CD14-positive monocyte (primary cell): ENCODE data around the gene CBX5. TPM values are rescaled to one million over a fixed set of nuclear protein-coding genes. Genes with fewer than 3 reads are reported as not detected.

ENCODE experiments used
- DNase-seq, 3 donors: peaks; one replicate each; pipeline ENCODE4 v3.0.0-alpha.2; 2011 to 2022
- H2AFZ ChIP-seq: 2 replicates; pipeline ENCODE4 v1.6.0; 2012; ENCODE audit warnings: mild to moderate bottlenecking, low read depth, low read length, inconsistent platforms; ENCODE audit not compliant: insufficient read depth, poor library complexity, severe bottlenecking
- H3K27ac ChIP-seq, 2 donors: 1 replicate in 1 of 2; 2 replicates in 1 of 2; pipeline ENCODE4 v1.5.1; 2012 to 2013; ENCODE audit warnings: low read length in 2 of 2, control low read depth in 1 of 2, inconsistent platforms in 1 of 2, low read depth in 1 of 2, mild to moderate bottlenecking in 1 of 2
- H3K27me3 ChIP-seq, 2 donors: one replicate each; pipeline versions ENCODE4 v1.6.0 to v1.6.1; 2011 to 2013; ENCODE audit warnings: low read length in 2 of 2; ENCODE audit not compliant: control insufficient read depth in 2 of 2, insufficient read depth in 2 of 2
- H3K36me3 ChIP-seq, 2 donors: replicated peaks in 1 of 2; 1 replicate in 1 of 2; 2 replicates in 1 of 2; pipeline versions ENCODE4 v1.5.1 to v1.6.1; 2012 to 2013; ENCODE audit warnings: low read length in 2 of 2, control low read depth in 1 of 2, inconsistent platforms in 1 of 2, mild to moderate bottlenecking in 1 of 2; ENCODE audit not compliant: insufficient read depth in 2 of 2, control insufficient read depth in 1 of 2
- H3K4me1 ChIP-seq, 2 donors: 1 replicate in 1 of 2; 2 replicates in 1 of 2; pipeline versions ENCODE4 v1.5.1 to v1.6.1; 2012 to 2013; ENCODE audit warnings: low read length in 2 of 2, control low read depth in 1 of 2, inconsistent platforms in 1 of 2, mild to moderate bottlenecking in 1 of 2, moderate library complexity in 1 of 2; ENCODE audit not compliant: insufficient read depth in 2 of 2, control insufficient read depth in 1 of 2
- H3K4me2 ChIP-seq: replicated peaks from 2 replicates; pipeline ENCODE3; 2012; ENCODE audit warnings: low read length, moderate library complexity, mild to moderate bottlenecking; ENCODE audit not compliant: poor library complexity, severe bottlenecking; ENCODE audit errors: extremely low read depth
- H3K4me3 ChIP-seq, 3 experiments: fragments of 200-600 bp in 1 of 3; sonication (generic) in 1 of 3; replicated peaks in 1 of 3; 1 replicate in 2 of 3; 2 replicates in 1 of 3; pipeline ENCODE4 v1.5.1; 2011 to 2013; ENCODE audit warnings: low read length in 3 of 3, mild to moderate bottlenecking in 3 of 3, control low read depth in 2 of 3, low read depth in 2 of 3, inconsistent platforms in 1 of 3, moderate library complexity in 1 of 3
- H3K79me2 ChIP-seq: 2 replicates; pipeline ENCODE4 v1.6.0; 2012; ENCODE audit warnings: mild to moderate bottlenecking, control low read depth, inconsistent platforms, low read length, moderate library complexity; ENCODE audit not compliant: insufficient read depth
- H3K9ac ChIP-seq: 2 replicates; pipeline ENCODE4 v1.6.0; 2017; ENCODE audit warnings: low read length, mild to moderate bottlenecking; ENCODE audit not compliant: insufficient read depth, poor library complexity, severe bottlenecking
- H3K9me3 ChIP-seq, 2 donors: replicated peaks in 1 of 2; 1 replicate in 1 of 2; 2 replicates in 1 of 2; pipeline versions ENCODE4 v1.5.1 to v1.6.1; 2012 to 2013; ENCODE audit warnings: low read length in 2 of 2, control low read depth in 1 of 2; ENCODE audit not compliant: control insufficient read depth in 1 of 2, insufficient read depth in 1 of 2
- H4K20me1 ChIP-seq: 2 replicates; pipeline ENCODE4 v1.6.0; 2012; ENCODE audit warnings: mild to moderate bottlenecking, low read length, control low read depth, moderate library complexity; ENCODE audit not compliant: insufficient read depth
- H3K27ac Mint-ChIP-seq, 7 donors: one replicate each; pipeline ENCODE4 v1.8.0; 2020; ENCODE audit warnings: mild to moderate bottlenecking in 7 of 7, mixed read lengths in 7 of 7, moderate library complexity in 6 of 7, inconsistent platforms in 2 of 7
- H3K27me3 Mint-ChIP-seq, 3 donors: one replicate each; pipeline ENCODE4 v1.8.0; 2021 to 2022; ENCODE audit warnings: low read depth in 3 of 3, mild to moderate bottlenecking in 3 of 3, mixed read lengths in 3 of 3, moderate library complexity in 3 of 3, inconsistent platforms in 1 of 3
- H3K36me3 Mint-ChIP-seq, 2 donors: one replicate each; pipeline ENCODE4 v1.8.0; 2020; ENCODE audit warnings: mixed read lengths in 2 of 2, inconsistent platforms in 1 of 2, mild to moderate bottlenecking in 1 of 2
- H3K4me1 Mint-ChIP-seq: one replicate; pipeline ENCODE4 v1.8.0; 2020; ENCODE audit warnings: mild to moderate bottlenecking, mixed read lengths
- H3K4me3 Mint-ChIP-seq, 2 donors: one replicate each; pipeline ENCODE4 v1.8.0; 2020; ENCODE audit warnings: mild to moderate bottlenecking in 2 of 2, mixed read lengths in 2 of 2, moderate library complexity in 1 of 2
- H3K9me3 Mint-ChIP-seq, 7 donors: one replicate each; pipeline ENCODE4 v1.8.0; 2020 to 2022; ENCODE audit warnings: mixed read lengths in 7 of 7, mild to moderate bottlenecking in 6 of 7, moderate library complexity in 6 of 7, inconsistent platforms in 2 of 7
- WGBS: methylation state at CpG from one replicate; pipeline ENCODE4 v1.1.5; 2013; ENCODE audit warnings: missing lambda C conversion rate; ENCODE audit not compliant: insufficient coverage; 5-methylcytosine and 5-hydroxymethylcytosine counted together
- intact Hi-C, 2 donors: fragments of 100-400 bp; cut with micrococcal nuclease; formaldehyde crosslinking; loops; one replicate each; pipeline versions ENCODE4 v1.15.0 to v1.15.1; 2023
- polyA plus RNA-seq, 3 donors: library from polyadenylated mRNA; depleted of rRNA in 1 of 3; unstranded in 2 of 3; stranded (reverse) in 1 of 3; fragments of 300-500 nt in 2 of 3; fragments of >200 nt in 1 of 3; fragmentation: Illumina TruSeq in 2 of 3; gene quantifications; 1 replicate in 2 of 3; 2 replicates in 1 of 3; pipeline ENCODE4 v1.2.3, GENCODE V29; 2012 to 2021
- TF ChIP-seq, protein P1 (sequence below): fragments of 200-600 bp; IDR thresholded peaks from one replicate; pipeline ENCODE4 v1.8.0; 2022; ENCODE audit warnings: antibody characterized with exemption, mild to moderate bottlenecking

CBX5 gene
- polyA plus RNA-seq, 3 donors: 2.9 to 5.4 (median 4.8) TPM

DNA sequence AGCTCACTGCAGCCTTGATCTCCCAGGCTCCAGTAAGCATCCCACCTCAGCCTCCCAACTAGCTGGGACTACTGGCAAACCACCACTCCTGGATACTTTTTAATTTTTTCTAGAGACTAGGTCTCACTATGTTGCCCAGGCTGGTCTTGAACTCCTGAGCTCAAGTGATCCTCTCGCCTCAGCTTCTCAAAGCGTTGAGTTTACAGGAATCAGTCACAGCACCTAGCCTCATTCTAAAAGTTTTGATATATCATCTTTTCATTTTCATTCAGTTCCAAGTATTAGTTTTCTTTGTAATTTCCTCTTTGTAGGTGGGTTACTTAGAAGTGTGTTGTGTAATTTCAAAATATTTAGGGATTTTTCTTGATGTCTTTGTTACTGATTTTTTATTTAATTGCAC is 9.6 kb downstream of the CBX5 start:
- Histone ChIP-seq H3K4me1 (peaks cover 0 to 6% of the 10 kb centered on the region in 2 donors), H3K4me3 (no peak overlapping the region), H3K27ac (no peak overlapping the region), H3K9ac (no peak overlapping the region), H3K79me2 (peaks cover 98% of the 10 kb centered on the region), H2AFZ (no peak overlapping the region), H3K27me3 (no peaks in the 10 kb centered on the region), H4K20me1 (no peaks in the 10 kb centered on the region), H3K4me2 (no peak overlapping the region), H3K36me3 (peaks cover 6 to 23% of the 10 kb centered on the region in 2 donors), H3K9me3 (no peaks in the 10 kb centered on the region)
- Mint-ChIP-seq H3K4me1 (peaks cover 9% of the 10 kb centered on the region), H3K36me3 (peaks cover 14 to 22% of the 10 kb centered on the region in 2 donors), H3K27ac (no peak overlapping the region), H3K9me3 (no peaks in the 10 kb centered on the region), H3K27me3 (no peaks in the 10 kb centered on the region), H3K4me3 (no peak overlapping the region)
- DNase-seq: no peak
- WGBS: no CpG with 5 or more reads among the region's 2 CpGs
- TF ChIP-seq, protein P1, sequence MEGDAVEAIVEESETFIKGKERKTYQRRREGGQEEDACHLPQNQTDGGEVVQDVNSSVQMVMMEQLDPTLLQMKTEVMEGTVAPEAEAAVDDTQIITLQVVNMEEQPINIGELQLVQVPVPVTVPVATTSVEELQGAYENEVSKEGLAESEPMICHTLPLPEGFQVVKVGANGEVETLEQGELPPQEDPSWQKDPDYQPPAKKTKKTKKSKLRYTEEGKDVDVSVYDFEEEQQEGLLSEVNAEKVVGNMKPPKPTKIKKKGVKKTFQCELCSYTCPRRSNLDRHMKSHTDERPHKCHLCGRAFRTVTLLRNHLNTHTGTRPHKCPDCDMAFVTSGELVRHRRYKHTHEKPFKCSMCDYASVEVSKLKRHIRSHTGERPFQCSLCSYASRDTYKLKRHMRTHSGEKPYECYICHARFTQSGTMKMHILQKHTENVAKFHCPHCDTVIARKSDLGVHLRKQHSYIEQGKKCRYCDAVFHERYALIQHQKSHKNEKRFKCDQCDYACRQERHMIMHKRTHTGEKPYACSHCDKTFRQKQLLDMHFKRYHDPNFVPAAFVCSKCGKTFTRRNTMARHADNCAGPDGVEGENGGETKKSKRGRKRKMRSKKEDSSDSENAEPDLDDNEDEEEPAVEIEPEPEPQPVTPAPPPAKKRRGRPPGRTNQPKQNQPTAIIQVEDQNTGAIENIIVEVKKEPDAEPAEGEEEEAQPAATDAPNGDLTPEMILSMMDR: no peak
- intact Hi-C loops: loop anchor here in 1 of 2 donors (10.0 kb wide), 1 partner anchor 54 kb away; the partner anchor contains the start of gene COPZ1

DNA sequence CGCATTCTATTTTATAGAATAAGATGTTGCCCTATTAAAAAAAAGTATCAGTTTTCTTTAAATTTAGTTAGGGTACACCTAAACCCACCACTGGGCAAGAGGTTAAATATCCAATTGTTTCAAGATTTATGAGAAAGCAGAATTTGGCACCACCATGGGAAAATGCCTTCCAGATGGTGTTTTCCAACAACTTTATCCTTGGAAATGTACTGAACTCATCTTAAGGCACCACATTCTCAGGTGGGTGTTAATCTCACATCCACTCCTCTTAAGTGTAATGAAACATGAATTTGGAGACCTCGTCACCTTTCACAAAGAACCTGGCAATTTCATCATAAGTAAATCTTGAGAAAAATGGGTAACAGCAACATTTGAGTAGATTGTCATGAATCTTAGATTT is 13.1 kb downstream of the CBX5 start:
- Mint-ChIP-seq H3K4me1 (peaks cover 24% of the 10 kb centered on the region), H3K27me3 (peaks cover 0 to 1% (median 0%) of the 10 kb centered on the region in 3 donors), H3K4me3 (no peak overlapping the region), H3K27ac (no peak overlapping the region), H3K9me3 (no peaks in the 10 kb centered on the region), H3K36me3 (peaks cover 5 to 6% of the 10 kb centered on the region in 2 donors)
- Histone ChIP-seq H3K9ac (no peak overlapping the region), H3K36me3 (no peaks in the 10 kb centered on the region), H3K79me2 (peaks cover 97% of the 10 kb centered on the region), H3K9me3 (no peaks in the 10 kb centered on the region), H3K4me2 (no peak overlapping the region), H3K27ac (no peak overlapping the region), H3K4me3 (no peak overlapping the region), H3K4me1 (peaks cover 8 to 16% of the 10 kb centered on the region in 2 donors), H2AFZ (no peak overlapping the region), H4K20me1 (no peaks in the 10 kb centered on the region), H3K27me3 (no peaks in the 10 kb centered on the region)
- intact Hi-C loops: no loop called here
- no CpG with 5 or more reads among the region's 2 CpGs for WGBS
- DNase-seq: no peak
- TF ChIP-seq, protein P1: no peak
